ENCODE data around the gene GRIK3.

GRIK3 gene

DNA sequence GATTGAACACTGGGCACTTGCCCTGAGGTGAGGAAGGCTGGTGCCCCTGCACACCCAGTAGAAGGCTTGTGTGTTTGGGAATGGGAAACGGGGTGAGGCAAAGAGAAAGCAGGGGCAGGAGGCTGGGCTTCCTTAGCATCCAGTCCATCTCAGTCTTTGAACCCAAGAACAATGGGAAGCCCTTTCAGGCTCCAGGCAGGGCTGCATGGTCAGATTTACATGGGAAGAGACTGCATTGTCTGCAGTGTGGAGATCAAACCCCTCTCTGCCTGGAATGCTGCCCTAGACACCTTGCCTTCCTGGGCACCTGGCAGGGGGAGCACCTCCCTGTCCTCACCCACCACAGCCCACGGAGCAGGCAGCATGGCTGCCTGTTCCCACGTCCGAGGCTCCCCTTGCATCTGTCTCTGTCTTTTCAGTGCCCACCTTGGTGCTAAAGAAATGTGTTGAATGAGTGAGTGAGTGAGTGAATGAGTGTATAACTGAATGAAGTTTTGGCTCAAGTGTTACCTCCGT is 268.5 kb downstream of the GRIK3 start:
- DNase-seq (ENCODE audit: low read depth in 2 of 2), result no peak

- DNase-seq (ENCODE audit: low read depth in 2 of 2), result no peak
These were observed 269.5 kb downstream of the GRIK3 start for GRCh38 chr1:36764798-36765197.

- no peak for DNase-seq (ENCODE audit: low read depth in 2 of 2)
These were observed 270.5 kb downstream of the GRIK3 start for GRCh38 chr1:36763771-36764170.

DNA sequence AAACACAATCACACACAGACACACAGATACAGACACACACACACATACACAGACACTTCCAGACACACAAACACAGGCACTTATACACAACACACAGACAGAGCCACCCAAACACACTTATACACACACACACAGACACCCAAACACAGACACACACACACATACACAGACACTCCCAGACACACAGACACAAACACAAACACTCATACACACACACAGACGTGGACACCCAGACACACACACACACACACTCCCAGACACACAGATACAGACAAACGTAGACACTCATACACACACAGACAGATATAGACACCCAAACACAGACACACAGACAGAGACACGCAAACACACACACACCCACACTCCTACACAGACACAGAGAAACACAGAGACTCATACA is 272.1 kb downstream of the GRIK3 start:
- DNase-seq (ENCODE audit: low read depth in 2 of 2), result no peak

DNA sequence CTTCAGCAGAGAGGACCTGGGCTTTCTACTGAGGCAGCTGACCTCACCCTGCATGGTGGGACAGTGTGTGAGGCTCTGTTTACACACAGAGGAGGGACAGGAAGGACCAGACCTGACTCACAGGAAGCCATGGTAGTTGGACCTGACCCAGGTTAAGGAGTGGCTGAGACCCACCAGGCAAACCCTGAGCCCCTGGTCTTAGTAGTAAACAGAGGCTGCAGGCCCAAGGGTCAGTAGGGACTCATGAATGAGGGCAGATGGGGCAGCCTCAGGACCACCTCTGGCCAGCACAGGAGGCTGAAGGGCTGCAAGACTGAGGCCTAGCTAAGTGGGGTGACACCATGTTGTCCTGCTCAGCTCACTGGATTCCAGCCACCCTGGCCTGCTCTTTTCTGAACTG is 273.2 kb downstream of the GRIK3 start:
- no peak for DNase-seq (ENCODE audit: low read depth in 2 of 2)

GRCh38 chr1:36760081-36760480 is 274.2 kb downstream of the GRIK3 start:
- no peak for DNase-seq (ENCODE audit: low read depth in 2 of 2)

DNA sequence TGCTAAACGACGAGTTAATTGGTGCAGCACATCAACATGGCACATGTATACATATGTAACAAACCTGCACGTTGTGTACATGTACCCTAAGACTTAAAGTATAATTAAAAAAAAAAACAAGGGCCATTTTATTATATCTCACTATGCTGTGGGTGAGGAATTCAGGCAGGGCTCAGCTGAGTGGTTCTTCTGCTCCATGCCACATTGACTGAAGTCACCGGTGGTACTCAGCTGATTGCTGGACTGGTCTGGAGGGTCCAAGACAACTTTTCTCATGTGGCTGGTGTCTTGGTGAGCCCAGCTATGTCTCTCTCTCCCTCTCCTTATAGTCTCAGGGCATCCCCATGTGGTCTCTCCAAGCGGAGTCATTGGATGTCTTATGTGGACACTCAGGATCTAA is 275.0 kb downstream of the GRIK3 start:
- no peak for DNase-seq (ENCODE audit: low read depth in 2 of 2)

GRCh38 chr1:36755303-36756230 is 278.7 kb downstream of the GRIK3 start:
- no peak for DNase-seq (ENCODE audit: low read depth in 2 of 2)

DNA sequence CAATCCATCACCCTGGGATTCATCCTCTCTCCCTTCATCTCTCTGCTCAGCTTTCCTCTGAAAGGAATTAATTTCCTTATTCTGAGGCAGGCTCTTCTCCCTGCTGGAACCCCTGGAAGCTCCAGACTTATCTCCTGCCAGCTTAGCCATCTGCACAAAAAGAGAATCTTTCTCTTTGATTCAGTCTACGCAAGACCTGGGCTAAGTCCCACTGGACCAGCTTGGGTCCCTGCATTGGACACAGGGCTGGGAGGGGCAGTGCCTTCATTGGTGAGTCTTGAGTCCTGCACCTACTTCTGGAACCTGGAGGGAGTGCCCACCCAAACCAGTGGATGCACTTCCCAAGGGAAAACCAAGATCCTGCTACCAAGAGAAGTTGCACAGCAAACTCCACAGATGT is 279.9 kb downstream of the GRIK3 start:
- no peak for DNase-seq (ENCODE audit: low read depth in 2 of 2)

GRCh38 chr1:36753451-36753850 is 280.9 kb downstream of the GRIK3 start:
- no peak for DNase-seq (ENCODE audit: low read depth in 2 of 2)

- no peak for DNase-seq (ENCODE audit: low read depth in 2 of 2)
These were observed 281.4 kb downstream of the GRIK3 start for GRCh38 chr1:36752891-36753361.

GRCh38 chr1:36752431-36752830 is 281.9 kb downstream of the GRIK3 start:
- no peak for DNase-seq (ENCODE audit: low read depth in 2 of 2)

DNA sequence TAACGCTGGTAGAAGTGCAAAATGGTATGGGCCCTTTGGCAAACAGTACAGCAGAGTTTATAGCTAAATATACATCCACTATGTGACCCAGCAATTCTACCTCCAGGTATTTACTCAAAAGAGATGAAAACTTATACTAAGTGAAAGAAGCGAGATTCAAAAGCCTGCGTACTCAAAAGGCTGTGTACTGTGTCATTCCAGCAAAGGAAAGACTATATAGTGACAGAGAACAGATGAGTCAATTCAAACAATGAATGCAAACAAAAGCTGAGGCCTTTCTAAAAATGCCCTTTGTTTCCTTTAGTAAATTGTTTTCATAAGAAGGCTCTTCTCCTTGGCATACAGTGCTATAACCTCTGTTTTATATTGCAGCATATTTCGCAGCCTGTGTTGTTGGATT is 282.8 kb downstream of the GRIK3 start:
- DNase-seq (ENCODE audit: low read depth in 2 of 2), result no peak

- no peak for DNase-seq (ENCODE audit: low read depth in 2 of 2)
These were observed 285.8 kb downstream of the GRIK3 start for GRCh38 chr1:36748466-36748865.
